CD4-positive, alpha-beta T cell treated with Interleukin-12 subunit alpha and Interleukin-12 subunit beta, for 1 hour (primary cell): ENCODE measurements around the gene SLC16A3.
A peak's percentile ranks its signal among the peaks of the same experiment; 100 is the strongest.
"Not testable (repeated sequence)": the region's sequence is repeated elsewhere in the genome, so short reads cannot be mapped to it uniquely, and the experiment has no call there.

ENCODE experiments used
- DNase-seq: peaks from one replicate; pipeline ENCODE4 v3.0.0-alpha.2; 2020

SLC16A3 gene

DNA sequence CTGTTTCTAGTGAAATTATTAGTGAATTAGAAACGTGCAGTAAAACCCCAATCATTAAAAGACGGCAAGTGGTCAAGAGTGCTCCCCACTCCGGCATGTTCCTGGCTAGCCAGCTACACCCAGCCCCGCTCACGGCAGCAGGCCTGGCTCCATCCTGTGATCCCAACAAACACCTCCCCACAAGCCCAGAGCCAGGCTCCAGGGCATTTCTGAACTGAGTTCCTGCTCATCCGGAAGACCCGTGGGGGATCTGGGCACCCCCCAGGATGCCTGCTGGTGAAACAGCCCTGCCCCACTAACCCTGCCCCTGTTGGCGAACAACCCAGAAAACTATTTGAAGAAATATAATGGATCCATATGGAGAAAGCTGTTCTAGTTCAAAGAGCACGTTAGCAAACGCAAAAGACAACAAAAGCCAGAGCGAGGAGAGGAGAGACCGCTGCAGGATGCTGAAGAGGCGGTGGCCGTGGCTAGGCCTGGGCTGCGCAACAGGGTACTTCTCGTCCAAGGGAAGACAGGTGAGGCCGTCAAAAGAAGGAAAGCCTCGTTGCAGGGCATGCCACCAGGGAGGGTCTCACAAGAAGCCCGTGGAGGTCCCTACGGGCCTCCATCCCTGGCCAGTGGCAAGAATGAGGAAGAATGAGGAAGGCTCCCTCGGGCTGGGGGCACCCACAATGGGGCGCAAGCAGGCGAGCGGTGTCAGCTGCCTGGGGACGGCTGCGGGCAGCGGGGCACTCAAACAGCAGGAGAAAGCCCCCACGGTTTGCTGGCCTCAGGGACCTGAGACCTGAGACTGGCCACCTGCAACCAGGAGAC lies 19.2 kb downstream of the SLC16A3 start:
- no peak for DNase-seq

DNA sequence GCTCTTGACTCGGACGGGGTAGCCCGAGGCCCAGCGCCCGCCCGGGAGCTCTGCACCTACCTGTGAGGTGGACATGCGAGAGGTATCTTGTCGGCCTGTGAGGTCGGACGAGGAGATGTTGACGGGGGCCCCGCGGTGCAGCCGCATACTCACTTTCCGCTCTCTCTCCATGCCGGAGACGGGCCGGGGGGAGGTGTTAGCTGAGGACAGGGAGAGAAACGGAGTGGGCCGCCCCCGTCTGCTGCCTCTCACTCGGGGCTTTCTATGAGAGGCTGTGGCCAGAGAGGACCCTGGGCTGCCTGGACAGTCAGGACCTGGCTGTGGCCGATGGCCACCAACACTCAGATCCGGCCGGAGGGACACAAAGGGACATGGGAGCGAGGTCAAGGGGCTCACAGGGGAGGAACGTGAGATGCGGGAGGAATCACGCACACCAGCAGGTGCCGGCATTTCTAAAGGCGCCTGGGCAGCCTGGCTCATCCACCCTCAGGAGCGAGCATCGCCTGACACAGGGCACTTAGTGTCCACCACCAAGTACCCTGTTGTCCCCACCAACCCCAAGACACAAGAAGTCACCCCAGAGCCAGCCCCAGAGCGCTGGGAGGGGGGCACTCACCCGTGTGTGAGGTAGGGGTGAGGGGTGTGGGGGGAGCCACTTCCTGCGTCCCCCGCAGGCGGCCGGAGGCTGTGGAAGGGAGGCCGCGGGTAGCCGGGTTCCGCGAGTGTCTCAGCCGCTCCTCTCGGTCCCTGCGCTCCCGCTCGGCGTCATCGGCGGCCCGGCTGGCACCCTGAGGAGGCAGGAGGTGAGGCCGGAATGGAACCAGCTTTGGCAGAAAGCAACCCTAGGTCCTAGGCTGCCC lies 20.2 kb downstream of the SLC16A3 start:
- no peak for DNase-seq

DNA sequence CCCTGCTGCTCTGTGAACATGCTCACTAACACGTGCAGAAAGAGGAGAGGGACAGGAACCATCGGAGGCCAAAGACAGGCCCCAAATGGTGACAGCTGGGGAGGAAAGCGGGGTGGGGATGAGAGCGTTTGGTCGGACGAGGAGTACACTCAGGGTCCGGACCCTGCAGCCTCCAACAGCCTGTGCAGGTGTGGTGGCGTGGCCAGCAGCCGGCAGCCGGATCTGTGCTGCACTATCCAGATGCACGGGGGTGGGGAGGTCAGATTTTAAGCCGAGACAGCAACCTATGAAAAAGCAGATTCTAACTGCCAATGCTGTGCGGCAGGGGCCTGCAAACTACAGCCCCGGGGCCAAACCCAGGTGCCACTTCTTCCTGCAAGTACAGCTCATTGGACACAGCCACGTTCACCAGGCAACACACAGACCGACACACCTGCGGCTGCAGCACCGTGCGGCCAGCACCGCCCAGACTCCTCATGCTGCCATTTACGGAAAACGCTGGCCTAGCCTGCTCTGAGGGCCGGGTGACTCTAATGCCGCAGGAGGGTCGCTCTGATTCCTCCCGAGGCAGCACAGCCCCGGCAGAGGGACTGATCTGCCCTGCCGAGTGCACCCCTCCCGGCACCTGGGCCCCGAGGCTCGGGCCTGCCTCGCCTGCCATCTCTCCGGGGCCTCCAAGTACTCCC lies 21.2 kb downstream of the SLC16A3 start:
- DNase-seq: no peak

DNA sequence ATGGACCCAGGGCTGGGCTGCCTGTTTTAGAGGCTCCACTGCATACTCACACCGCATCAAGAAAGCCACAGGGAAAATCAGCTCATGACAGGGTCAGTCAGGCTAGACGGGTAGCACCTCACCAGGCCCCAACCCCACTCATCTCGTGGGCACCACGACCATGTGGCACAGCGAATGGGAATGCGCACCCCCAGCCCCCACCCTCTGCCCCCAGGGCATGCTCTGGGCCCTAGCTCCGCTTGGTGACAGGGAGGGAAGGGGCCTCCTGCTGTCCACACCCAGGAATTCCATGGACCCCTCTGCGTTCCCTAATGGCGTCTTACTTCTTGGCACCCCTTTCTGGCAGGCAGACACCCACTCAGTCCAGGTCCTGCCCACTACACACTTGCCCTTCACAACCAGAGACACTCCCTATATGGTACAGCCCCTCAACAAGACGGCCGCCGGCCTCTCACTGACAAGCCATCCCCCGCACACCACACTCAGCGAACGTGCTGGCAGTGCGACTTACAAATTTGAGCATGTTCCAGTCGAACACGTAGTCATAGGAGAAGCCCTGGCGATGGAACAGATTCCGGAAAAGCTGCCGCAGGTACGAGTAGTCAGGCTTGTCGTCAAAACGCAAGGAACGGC lies 22.1 kb downstream of the SLC16A3 start:
- no peak for DNase-seq

DNA sequence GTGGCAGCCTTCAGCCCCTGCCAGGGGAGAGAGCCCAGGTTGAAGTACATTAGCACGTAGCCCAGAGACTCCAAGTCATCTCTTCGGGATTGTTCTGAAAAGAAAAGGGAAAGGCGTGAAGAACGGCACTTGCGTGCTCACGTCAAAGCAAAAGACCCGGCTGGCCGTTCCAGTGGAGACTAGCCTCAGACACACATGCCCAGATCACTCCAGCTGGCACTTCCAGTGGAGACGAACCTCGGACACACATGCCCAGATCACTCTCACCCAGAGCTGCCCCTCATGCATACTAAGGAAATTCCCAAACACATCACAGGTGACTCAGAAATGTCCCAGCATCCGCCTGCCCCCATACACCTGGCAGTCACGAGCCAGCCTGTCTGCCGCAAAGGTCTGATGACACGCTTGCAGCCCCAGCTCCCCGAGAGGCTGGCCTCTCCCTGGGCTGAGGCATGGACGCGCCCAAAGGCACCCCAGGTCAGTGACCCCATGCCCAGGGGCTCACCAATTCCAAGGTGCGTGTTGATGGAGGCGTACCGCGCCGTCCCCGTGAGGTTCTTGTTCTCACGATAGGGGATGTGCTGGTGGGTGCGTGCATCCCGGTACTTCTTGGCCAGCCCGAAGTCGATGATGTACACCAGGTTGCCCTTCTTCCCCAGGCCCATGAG lies 23.8 kb downstream of the SLC16A3 start:
- DNase-seq: no peak

DNA sequence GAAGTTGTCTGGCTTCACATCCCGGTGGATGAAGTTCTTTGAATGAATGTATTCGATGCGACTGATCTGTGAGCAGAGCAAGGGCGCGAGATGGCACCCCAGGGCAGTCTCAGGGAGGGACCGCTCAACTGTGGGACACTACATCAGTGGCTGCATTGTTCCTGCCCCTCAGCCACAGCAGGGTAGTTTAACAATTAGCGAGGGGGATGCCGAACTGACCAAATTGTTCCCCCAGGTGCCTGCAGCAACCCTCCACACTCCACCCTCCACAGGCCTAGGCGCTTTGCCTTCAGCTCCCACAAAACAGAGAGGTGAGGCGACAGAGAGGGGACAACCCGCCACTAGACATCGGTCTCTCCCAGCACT lies 24.3 kb downstream of the SLC16A3 start:
- DNase-seq: no peak

DNA sequence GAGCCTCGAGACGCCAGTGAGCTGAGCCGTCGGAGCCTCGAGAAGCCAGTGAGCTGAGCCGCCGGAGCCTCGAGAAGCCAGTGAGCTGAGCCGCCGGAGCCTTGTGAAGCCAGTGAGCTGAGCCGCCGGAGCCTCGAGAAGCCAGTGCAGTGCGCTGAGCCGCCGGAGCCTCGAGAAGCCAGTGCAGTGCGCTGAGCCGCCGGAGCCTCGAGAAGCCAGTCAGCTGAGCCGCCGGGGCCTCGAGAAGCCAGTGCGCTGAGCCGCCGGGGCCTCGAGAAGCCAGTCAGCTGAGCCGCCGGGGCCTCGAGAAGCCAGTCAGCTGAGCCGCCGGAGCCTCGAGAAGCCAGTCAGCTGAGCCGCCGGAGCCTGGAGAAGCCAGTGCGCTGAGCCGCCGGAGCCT lies 25.3 kb downstream of the SLC16A3 start:
- DNase-seq: not testable (repeated sequence)

DNA sequence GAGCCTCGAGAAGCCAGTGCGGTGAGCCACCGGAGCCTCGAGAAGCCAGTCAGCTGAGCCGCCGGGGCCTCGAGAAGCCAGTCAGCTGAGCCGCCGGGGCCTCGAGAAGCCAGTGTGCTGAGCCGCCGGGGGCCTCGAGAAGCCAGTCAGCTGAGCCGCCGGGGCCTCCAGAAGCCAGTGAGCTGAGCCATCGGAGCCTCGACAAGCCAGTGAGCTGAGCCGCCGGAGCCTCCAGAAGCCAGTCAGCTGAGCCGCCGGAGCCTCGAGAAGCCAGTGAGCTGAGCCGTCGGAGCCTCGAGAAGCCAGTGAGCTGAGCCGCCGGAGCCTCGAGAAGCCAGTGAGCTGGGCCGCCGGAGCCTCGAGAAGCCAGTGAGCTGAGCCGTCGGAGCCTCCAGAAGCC lies 25.9 kb downstream of the SLC16A3 start:
- DNase-seq: not testable (repeated sequence)

DNA sequence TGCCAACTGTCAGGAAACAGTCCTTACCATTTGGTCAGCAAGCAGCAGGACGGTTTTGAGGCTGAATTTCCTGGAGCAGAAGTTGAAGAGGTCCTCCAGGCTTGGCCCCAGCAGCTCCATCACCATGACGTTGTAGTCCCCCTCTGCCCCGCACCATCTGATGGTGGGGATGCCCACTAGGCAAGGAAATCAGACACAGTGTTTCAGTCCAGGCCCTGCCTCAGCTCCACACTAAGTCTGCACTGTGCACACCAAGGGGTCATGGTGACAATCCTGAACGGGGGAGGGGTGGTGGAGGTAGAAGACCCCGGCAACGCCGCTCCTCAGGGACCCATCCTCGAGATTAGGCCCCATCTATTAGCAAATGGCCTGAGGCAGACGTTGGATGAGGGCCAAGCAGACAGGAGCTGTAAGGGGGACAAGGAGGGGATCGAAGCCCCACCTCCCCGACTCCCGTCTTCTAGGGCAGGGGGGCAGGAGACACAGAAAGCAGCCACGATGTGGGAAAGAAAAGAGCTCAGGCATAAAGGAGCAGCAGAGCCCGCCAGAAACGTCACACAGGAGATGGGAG lies 26.6 kb downstream of the SLC16A3 start:
- no peak for DNase-seq

DNA sequence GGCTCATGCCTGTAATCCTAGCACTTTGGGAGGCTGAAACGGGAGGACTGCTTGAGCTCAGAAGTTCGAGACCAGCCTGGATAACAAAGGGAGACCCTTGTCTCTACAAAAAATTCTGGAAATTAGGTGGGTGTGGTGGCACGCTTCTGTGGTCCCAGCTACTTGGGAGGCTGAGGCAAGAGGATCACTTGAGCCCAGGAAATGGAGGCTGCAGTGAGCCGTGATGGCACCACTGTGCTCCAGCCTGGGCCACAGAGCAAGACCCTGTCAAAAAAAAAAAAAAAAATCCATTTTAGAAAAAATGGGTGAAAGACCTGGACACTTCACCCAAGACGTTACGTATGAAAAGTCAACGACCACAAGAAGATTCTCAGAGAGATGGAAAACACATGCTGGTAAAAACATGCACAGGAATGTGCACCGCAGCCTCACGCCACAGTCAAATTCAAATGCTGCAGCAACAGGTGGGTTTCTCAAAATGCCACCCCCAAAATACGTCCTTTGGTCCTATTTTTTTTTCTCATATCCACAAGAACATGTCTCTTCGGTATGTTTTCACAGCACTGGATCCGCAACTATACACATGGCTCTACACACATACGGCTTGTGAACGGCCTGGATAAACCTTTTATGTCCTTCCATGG lies 27.5 kb downstream of the SLC16A3 start:
- DNase-seq: no peak

DNA sequence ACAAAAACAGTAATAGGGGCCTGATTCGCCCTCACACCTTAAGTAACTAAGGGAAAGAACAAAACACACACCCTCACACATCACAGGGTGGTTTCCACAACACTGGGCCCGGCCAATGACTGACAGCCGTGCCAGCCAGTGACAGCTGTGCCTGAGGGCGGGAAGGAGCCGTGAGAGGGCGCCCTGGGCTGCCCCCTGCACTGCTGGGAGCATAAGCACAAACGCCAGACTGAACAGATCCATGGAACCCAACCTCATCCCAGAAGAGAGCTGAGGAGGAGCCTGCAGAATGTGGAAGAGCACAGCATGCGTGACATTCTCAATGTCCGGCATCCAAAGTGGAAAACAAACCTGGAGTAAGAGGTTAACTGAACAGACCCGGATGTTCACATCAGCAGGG lies 28.6 kb downstream of the SLC16A3 start:
- DNase-seq: peak; percentile 79

DNA sequence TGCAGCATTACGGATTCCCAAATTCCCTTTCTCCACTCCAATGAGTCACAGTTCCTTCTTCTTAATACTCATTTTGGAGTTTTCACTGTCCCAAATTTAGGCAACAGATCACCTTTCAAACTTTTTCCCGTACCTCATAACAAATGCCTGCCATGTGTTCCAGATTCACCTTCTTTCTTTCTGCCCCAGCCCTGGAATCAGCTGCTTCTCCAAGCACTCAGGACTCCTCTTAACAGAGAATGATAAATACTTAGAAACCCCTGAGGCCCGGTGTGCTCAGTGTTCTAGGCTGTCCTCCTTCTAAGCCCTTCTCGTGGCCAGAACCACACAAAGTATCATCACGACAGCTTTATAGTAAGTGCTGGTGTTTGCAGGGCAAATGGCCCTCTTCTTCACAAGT lies 29.7 kb downstream of the SLC16A3 start:
- DNase-seq: no peak

DNA sequence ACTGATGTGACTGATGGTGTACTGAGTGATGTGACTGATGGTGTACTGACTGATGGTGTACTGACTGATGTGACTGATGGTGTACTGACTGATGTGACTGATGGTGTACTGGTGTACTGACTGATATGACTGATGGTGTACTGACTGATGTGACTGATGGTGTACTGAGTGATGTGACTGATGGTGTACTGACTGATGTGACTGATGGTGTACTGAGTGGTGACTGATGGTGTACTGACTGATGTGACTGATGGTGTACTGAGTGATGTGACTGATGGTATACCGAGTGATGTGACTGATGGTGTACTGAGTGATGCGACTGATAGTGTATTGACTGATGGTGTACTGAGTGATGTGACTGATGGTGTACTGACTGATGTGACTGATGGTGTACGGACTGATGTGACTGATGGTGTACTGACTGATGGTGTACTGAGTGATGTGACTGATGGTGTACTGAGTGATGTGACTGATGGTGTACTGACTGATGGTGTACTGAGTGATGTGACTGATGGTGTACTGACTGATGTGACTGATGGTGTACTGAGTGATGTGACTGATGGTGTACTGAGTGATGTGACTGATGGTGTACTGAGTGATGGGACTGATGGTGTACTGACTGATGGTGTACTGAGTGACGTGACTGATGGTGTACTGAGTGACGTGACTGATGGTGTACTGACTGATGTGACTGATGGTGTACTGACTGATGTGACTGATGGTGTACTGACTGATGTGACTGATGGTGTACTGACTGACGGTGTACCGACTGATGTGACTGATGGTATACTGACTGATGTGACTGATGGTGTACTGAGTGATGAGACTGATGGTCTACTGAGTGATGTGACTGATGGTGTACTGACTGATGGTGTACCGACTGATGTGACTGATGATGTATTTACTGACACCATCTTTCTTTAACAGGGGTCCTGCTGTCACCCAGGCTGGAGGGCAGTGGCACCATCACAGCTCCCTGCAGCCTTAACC lies 31.4 kb downstream of the SLC16A3 start:
- not testable (repeated sequence) for DNase-seq

DNA sequence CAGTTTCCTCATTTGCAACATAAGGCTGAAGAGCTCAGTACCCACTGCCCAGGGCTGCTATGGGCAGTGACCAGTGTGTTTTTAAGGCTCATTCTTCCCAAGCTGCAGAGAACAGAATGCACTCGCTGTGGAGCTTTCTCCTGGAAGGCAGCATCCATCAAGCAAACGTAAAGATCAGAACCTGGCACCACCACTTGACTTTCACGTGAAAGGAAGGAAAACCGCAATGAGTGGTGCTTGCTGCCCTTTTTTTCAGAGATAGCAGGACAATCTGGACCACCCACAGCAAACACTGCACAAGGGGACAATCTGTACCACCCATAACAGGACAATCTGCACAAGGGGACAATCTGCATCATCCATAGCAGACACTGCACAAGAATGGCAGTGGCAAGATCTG lies 33.5 kb downstream of the SLC16A3 start:
- DNase-seq: no peak

DNA sequence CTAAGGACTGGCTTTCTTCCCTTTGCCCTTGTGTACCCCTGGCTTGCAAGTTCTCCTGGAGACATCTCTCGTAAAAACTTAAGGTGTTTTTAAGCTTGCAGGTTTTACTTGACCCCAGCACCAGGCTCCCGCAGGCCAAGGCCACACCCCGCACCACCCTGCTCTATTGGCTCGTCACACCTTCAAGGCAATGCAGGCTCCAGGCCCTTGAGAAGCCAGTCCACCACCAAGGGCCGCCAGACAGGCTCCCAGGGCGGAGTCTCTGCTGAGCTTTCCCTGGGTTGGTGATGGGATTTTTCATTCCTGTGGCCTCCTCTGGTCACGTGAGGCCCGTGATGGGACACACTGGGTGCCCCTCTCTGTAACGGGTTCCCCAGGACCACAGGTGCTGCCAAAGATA lies 34.8 kb downstream of the SLC16A3 start:
- DNase-seq: no peak

DNA sequence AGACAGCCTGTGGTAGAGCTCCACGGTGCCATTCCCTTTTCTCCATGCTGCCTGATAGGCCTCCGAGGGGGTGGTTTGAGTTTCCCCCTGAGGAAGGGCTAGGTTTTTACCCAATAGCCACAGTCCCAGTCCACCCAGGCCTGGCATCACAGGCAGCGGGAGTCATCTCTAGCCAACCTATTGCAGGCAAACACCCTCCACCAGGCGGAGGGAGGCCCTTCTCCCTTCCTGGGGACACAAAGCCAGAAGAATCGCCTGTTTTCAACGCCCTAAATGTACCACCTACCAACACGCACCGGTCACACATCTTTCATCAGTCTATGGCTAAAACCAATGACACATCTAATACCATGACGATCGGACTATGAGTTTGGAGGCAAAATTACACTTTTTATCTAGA lies 37.3 kb downstream of the SLC16A3 start:
- DNase-seq: no peak

DNA sequence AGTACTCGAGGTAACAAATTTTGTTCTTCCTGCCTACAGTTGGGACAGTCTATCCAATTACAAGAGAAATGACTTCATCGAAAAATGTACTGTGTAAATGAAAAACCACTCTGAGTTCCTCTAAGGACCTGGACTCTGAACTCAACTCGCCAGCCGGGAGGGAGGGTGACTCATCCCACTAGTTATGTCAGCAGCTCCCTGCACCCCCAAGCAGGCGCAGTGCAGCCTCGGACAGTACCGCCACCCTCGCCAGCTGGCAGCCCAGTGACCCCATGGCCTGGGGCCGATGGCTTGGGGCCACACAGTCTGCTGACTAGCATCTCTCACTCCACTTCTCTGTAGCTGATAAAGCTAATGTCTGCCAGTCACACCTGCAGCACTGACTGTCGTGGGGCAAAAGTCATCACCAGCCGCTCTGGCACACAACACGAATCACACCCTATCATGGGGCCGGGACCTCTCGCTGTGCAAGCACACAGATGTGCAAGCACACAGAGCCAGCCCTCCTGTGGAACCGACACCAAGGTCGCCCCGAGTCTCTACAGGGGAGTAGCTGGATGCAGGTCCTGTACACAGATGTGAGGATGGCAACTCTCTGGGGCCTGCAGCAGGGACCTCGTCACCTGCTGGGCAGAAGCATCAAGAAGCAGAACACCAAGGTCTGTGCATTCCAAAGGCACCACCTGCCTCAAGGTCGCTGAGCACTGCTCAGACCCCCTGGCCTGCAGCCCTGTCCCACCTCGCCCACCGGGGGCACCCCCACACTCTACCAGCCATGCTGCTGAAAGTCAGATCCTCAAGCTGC lies 38.9 kb downstream of the SLC16A3 start:
- peak; percentile 24 for DNase-seq

DNA sequence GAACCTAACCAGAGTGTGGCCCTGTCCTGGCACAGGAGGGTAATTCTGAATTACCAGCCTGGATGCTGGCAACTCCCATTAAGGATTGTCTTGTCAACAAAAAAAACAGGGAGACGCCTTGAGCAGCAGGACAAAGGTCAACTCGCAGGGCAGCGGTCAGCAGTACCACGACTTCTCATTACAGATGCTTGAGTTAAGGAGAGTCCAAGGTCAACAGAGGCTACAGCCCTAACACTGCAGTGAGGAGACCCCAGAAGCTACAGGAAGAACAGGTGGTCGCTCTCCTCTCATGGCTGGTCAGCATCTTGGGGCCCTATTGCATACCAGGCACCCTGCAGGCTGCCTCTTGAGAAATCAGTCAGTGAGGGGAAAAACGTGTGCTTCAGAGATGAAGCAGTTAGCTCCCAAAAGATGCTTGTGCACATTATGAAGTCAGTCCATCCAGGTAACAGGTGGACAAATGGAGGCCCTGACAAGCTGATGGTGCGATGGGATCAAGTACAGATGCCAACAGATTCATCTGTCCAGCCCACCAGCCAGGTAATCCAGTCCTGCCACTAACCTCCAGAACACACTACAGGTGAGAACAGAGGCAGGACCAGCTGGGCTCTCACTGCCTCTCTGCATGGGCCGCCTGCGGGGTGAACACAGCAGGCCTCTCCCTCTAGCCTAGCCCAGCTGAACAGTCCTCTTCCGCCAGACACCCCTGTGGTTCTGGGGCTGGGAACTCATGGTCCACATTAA lies 40.5 kb downstream of the SLC16A3 start:
- DNase-seq: no peak
